NCI-H2029 treated with DMSO at 0.1 percent for 48 hours (cell line): Measurements from ENCODE around the gene CCR1.
"Not testable (repeated sequence)": the region's sequence is repeated elsewhere in the genome, so short reads cannot be mapped to it uniquely, and the experiment has no call there.

ENCODE experiments used
- DNase-seq: peaks from one replicate; lab custom pipeline; 2025; lab: John Stamatoyannopoulos, UW

Gene CCR1

DNA sequence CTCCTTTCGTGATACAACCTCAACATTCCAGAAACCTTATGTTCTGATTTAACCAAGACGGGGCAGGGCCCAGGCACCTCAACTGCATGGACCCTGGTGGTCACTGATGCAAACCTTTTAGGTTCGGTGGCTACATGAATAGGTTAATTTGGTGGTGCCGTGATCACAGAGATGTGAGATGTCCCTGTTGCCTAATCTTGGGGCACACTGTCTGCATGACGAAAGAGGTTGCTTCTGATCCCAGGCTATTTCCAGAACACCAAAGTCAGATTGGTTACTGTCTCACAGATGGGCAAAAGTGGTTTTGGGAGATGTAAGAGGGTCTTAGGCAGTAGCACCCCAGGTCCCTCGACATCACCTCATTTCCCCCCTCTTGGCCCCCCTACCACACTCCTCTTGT, 4.0 kb upstream of the CCR1 start:
- no peak for DNase-seq

DNA sequence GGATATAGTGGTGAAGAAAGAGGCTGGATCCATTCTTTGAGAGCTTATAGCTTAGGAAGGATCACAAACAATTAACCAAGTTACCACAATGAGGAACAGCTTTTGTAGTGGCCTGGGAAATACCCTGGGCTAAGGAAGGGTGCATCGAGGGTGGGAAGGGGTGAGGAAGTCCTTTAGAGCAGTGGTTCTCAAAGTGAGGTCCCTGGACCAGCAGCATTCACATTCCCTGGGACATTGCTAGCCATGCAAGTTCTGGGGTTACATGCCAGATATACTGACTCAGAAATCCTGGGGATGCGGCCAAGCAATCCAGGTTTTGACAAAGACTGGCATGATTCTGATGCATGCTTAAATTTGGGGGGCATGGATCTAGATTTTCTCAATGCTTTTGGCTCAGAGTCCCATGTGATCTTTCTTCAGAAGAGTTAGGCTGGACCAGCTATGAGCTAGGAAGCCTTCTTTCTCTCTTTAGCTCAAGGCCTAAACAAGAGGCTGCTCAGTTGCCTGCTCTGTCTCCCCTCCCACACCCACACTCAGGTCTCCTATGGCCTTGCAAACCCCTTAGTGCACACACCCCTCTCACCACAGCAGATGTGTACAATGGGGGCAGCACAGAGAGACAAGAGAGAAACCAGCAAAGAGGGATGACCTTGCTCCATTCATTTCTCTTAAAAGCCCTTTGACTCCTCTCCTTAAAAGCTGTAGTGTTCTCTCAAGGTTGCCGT, 1.8 kb upstream of the CCR1 start:
- no peak for DNase-seq

DNA sequence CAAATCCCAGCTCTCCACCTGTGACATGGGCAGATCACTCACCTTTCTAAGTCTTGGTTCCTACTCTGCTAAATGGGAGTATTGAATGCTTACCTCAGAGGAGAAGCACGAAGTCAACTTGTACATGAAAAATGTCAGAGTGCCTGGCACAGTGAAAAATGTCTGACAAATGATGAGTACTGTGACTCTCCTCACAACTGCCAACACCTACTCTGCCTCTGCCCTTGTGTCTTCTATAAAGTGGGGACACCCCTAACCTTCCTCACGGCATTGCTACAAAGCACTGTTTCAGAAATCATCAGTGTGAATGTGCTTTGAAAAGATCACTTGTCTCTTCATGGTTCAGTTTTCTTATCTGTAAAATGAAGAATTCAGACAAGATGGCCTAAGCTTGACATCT, 940 bp upstream of the CCR1 start:
- no peak for DNase-seq

DNA sequence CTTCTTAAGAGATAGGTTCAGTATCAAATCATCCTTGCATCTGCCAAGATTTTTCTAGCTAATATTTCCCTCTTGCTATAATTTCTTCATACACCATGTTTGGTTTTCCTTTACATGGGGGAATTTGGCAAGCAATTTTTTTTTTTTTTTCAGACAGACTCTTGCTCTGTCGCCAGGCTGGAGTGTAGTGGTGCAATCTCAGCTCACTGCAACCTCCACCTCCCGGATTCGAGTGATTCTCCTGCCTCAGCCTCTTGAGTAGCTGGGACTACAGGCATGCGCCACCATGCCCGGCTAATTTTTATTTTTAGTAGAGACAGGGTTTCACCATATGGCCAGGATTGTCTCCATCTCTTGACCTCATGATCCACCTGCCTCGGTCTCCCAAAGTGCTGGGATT, 599 bp downstream of the CCR1 start:
- not testable (repeated sequence) for DNase-seq

DNA sequence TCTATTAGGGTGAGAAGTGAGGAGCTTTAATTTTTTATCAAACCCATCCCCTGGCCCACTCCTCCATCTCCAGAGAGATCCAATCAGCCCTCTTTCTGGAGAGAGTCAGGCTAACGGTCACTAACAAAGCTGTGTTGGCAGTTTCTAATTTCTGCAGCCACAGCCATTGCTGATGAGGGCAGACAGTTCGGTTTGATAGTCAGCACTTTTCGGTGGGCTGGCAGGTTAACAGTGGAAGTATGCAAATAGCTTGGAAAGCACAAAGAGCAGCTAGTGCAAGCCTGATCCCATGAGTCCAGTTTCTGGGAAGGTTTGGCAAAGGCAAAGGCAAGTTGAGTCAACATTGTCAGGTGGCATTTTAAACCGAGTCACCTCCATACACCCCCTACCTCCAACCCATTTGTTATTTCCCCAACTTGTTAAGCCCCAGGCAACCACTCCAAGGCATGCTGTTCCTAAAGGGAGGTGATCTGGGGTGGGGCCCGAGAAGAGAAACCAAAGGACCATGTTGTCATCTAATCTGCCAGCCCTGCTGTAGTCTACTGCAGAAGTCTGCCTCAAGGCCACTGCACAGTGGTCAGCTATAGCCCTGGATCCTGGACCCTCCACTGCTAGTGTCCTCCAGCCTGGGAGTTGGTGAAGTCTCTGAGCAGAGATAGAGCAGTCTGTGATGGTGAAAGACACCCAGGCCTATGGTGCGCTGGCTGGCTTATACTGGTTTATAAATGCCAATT, 1.7 kb downstream of the CCR1 start:
- DNase-seq, result no peak

DNA sequence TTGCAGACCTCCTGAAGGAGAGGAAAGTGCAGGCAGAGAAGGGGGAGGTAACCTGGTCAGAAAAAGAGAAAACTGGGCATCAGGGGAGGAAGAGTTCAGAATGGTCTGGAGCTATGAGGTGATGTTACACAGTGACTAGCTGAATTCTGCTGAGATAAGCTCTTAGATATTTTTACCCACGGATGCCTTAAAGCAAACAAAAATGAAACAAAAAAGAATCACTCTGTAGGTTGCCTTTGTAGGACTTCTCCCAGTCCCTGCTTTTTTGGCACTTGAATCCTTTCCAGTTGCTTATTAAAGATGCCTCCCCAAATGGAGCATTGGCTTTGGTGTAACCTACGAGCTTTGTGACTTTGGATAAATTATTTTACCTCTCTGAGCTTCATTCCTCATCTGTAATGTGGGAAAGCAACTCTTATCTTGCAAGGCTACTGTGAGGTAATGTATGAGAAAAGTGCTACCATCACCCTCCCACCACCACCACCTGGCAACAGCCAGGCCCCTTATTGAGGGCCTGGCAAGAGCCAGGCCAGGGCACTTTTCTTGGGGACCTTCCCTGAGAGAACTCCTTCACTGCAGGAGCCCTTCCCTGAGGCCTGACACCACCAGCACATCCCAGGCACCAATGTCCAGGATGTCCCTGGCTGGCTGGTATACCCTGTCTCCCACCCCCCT, 2.7 kb downstream of the CCR1 start:
- DNase-seq, result no peak

DNA sequence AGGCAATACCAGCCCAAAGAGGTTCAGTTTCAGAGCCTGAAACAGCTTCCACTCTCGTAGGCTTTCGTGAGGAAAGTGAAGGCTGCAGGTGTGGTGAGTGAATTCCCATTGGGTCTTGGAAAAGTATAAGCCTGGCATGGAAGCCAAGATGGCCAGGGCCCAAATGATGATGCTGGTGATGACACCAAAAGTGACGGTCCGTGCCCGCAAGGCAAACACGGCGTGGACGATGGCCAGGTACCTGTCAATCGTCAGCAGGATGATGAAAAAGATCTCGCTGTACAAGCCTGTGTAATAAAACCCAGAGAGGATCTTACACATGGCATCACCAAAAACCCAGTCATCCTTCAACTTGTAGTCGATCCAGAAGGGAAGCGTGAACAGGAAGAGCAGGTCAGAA, 4.4 kb downstream of the CCR1 start:
- no peak for DNase-seq

- no peak for DNase-seq
Measured at GRCh38 chr3:46202535-46202934, 5.6 kb downstream of the CCR1 start.

GRCh38 chr3:46200790-46201189, 7.3 kb downstream of the CCR1 start:
- DNase-seq, result no peak

DNA sequence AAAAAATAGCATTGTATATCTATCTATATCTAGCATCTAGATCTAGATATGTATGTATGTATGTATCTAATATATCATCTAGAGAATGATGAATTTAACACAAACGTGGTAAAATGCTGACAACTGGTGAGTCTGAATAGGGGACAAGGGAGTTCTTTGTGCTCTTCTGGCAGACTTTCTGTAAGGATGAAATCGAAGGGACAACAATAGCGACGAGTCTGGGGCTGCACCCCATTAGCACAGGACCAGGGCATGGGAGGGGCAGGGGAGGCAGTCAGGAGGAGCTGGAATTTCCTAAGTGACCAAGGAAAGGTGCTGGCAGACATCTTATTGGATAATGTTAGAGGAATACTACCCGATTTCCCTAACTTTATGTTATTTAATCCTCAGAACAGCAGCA, 7.9 kb downstream of the CCR1 start:
- DNase-seq, result no peak

DNA sequence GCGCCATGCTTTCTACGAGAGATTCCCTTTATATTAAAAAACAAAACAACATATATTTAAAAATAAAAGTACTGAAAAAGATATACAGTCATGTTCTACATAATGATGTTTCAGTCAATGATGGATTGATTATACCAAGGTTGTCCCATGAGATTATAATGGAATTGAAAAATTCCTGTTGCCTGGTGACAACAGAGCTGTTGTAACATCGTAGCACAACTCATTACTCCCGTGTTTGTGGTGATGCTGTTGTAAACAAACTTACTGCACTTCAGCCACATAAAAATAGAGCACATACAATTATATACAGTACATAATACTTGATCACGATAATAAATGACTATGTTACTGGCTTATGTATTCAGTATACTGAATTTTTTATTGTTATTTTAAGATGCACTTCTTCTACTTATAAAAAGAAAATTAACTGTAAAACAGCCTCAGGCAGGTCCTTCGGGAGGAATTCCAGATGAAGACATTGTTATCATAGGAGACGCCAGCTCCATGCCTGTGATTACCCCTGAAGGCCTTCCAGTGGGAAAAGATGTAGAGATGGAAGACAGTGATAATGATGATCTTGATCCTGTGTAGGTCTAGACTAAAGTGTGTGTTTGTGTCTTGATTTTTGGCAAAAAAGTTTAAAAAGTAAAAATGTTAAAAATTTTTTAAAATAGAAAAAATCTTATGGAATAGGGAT, 11.7 kb downstream of the CCR1 start:
- no peak for DNase-seq

GRCh38 chr3:46194868-46195553, 13.1 kb downstream of the CCR1 start:
- DNase-seq, result no peak

GRCh38 chr3:46193436-46193835, 14.7 kb downstream of the CCR1 start:
- no peak for DNase-seq

GRCh38 chr3:46192939-46193338, 15.2 kb downstream of the CCR1 start:
- no peak for DNase-seq

GRCh38 chr3:46191730-46192129, 16.4 kb downstream of the CCR1 start:
- DNase-seq, result no peak

GRCh38 chr3:46188708-46189107, 19.4 kb downstream of the CCR1 start:
- no peak for DNase-seq

DNA sequence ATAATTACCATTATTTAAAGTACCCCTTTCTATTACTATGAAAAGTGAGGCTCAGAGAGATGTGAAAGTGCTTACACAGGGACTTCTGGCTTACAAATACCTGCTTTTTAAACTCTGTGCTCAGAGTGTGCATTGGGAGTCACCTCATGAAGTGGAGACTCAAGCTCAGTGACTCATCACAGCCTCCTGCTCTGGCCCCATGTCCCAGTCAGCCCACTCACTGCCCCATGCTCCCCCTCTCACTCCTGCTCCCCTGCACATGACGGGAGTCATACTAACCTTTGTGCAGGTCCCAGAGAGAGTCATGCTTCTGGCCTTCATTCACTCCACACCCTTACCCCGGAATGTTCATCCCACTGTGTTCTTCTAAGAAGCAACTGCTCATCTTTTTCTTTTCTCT, 20.2 kb downstream of the CCR1 start:
- no peak for DNase-seq

- DNase-seq, result no peak
Measured at GRCh38 chr3:46187341-46187700, 20.8 kb downstream of the CCR1 start.

- no peak for DNase-seq
Measured at GRCh38 chr3:46186471-46187340, 21.4 kb downstream of the CCR1 start.

GRCh38 chr3:46184469-46184868, 23.6 kb downstream of the CCR1 start:
- DNase-seq, result no peak

GRCh38 chr3:46183330-46183729, 24.8 kb downstream of the CCR1 start:
- DNase-seq, result no peak
